ENCODE results near the gene KCNK13.

DNA sequence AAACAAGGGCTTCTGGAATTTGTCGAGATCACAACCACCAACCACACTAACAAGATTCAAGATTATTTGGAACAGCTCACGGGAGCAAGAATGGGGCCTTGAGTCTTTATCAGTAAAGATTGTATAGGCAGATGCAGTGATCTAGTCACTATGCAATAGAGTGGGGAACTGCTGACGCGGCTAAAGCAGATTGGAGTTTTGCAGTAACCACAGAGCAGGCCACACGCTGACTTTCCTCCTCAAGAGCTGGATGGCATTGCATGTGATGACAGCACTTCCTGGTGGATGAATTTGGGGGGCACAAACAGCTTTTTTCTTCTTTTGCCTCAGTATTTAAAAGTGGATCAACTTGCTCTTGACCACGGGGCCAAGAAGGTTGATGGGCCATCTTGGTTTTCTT is 46.0 kb downstream of the KCNK13 start:
- no peak for TF ChIP-seq GATA3 (IDR thresholded peaks at IDR 0.05; ENCODE audit: low read depth, low read length)
- TF ChIP-seq GATA2 (IDR thresholded peaks at IDR 0.05; ENCODE audit: low read depth, low read length) = no peak
